Sigmoid colon (tissue), 7 donors: ENCODE data around the gene GEMIN4. TPM values are rescaled to one million over a fixed set of nuclear protein-coding genes. Genes with fewer than 3 reads are reported as not detected.
"Not testable (repeated sequence)": the region's sequence is repeated elsewhere in the genome, so short reads cannot be mapped to it uniquely, and the experiment has no call there.

Source experiments
- DNase-seq: peaks from one replicate; pipeline ENCODE4 v3.0.0-alpha.2; 2019
- H3K27ac ChIP-seq, 4 donors: fragments of 200-600 bp; sonication (generic); one replicate each; pipeline ENCODE4 v1.5.1; 2016 to 2019; ENCODE audit warnings: mild to moderate bottlenecking in 1 of 4
- H3K27me3 ChIP-seq, 3 donors: fragments of 200-600 bp; sonication (generic); one replicate each; pipeline ENCODE4 v1.5.1; 2019; ENCODE audit warnings: mild to moderate bottlenecking in 1 of 3
- H3K36me3 ChIP-seq, 4 donors: fragments of 200-600 bp; sonication (generic); one replicate each; pipeline ENCODE4 v1.5.1; 2016 to 2019
- H3K4me1 ChIP-seq, 4 donors: fragments of 200-600 bp; sonication (generic); one replicate each; pipeline ENCODE4 v1.5.1; 2017 to 2019
- H3K4me3 ChIP-seq, 4 donors: fragments of 200-600 bp; sonication (generic); one replicate each; pipeline ENCODE4 v1.5.1; 2017 to 2019; ENCODE audit warnings: mild to moderate bottlenecking in 2 of 4, moderate library complexity in 1 of 4
- H3K9me3 ChIP-seq, 4 donors: fragments of 200-600 bp in 3 of 4; sonication (generic) in 3 of 4; one replicate each; pipeline versions ENCODE4 v1.5.1 to v1.6.1; 2013 to 2019
- CTCF ChIP-seq, 4 experiments: fragments of 450-650 bp in 3 of 4; fragments of 200-600 bp in 1 of 4; IDR thresholded peaks; one replicate each; pipeline ENCODE4 v1.5.1; 2016 to 2019; ENCODE audit warnings: antibody characterized with exemption in 4 of 4, mild to moderate bottlenecking in 3 of 4, moderate library complexity in 2 of 4
- EP300 ChIP-seq, 4 donors: sonication (generic); formaldehyde crosslinking; IDR thresholded peaks; one replicate each; pipeline ENCODE4 v1.6.1; 2017; ENCODE audit warnings: antibody characterized with exemption in 4 of 4
- POLR2A ChIP-seq, 2 donors: fragments of 450-650 bp; IDR thresholded peaks; one replicate each; pipeline ENCODE4 v1.6.1; 2016; ENCODE audit warnings: antibody characterized with exemption in 2 of 2, mild to moderate bottlenecking in 2 of 2, moderate library complexity in 2 of 2
- POLR2AphosphoS5 ChIP-seq, 4 donors: sonication (generic); formaldehyde crosslinking; IDR thresholded peaks; one replicate each; pipeline ENCODE4 v1.6.1; 2017; ENCODE audit warnings: antibody characterized with exemption in 4 of 4
- WGBS, 2 donors: extraction: QIAGEN DNeasy Blood & Tissue Kit; methylation state at CpG; one replicate each; pipeline ENCODE4 v1.1.7; 2013; 5-methylcytosine and 5-hydroxymethylcytosine counted together
- intact Hi-C: fragments of 100-400 bp; cut with DNase I; formaldehyde crosslinking; loops from one replicate; pipeline ENCODE4 v1.15.1; 2023
- polyA plus RNA-seq, 3 donors: library from polyadenylated mRNA; stranded (reverse); fragments of 200-250 nt; gene quantifications; one replicate each; pipeline ENCODE4 v1.2.3, GENCODE V29; 2013
- total RNA-seq, 4 donors: library from RNA; depleted of rRNA; stranded (reverse); fragments of >200 nt; gene quantifications; one replicate each; pipeline ENCODE4 v1.1.0, GENCODE V29; 2016
- donor health status: healthy with polysubstance abuse.
- donor health status: Bipolar disorder and iron deficiency.
- donor health status: healthy.

GEMIN4 gene
- total and polyA plus RNA-seq, 7 donors = 3.0 to 19.4 (median 14.0) TPM

- not testable (repeated sequence) for H3K27me3 ChIP-seq, H3K4me3 ChIP-seq, H3K9me3 ChIP-seq
- peak in 1 of 4 donors; percentile 19 for TF ChIP-seq POLR2AphosphoS5 (IDR thresholded peaks at IDR 0.05)
- intact Hi-C loops = loop anchor here (10.0 kb wide), 1 partner anchor 265 kb away; no protein-coding TSS in a partner anchor
- DNase-seq = peak; percentile 74
- WGBS, 2 donors = 92 to 93% methylated on average over 34 to 37 of the region's 38 CpGs
- Histone ChIP-seq H3K27ac (peak overlapping the region; percentile 23 to 57 (median 45)), H3K4me1 (peaks cover 0 to 29% (median 20%) of the 10 kb centered on the region in 4 donors), H3K36me3 (peaks cover 20 to 56% (median 21%) of the 10 kb centered on the region in 4 donors)
Measured at GRCh38 chr17:789931-790873, 38.1 kb upstream of the GEMIN4 start.

- H3K9me3 ChIP-seq = no peaks in the 10 kb centered on the region
- peaks cover 0 to 25% (median 15%) of the 10 kb centered on the region in 4 donors for H3K4me1 ChIP-seq
- peak overlapping the region in 3 of 4 donors; percentile 23 to 55 (median 35) for H3K27ac ChIP-seq
- peaks cover 20 to 64% (median 21%) of the 10 kb centered on the region in 4 donors for H3K36me3 ChIP-seq
- TF ChIP-seq POLR2A (IDR thresholded peaks at IDR 0.05) = no peak
- TF ChIP-seq EP300 (IDR thresholded peaks at IDR 0.05) = no peak
- TF ChIP-seq CTCF (IDR thresholded peaks at IDR 0.05) = no peak
- no peak for TF ChIP-seq POLR2AphosphoS5 (IDR thresholded peaks at IDR 0.05)
- no peak for DNase-seq
- intact Hi-C loops = no loop called here
- WGBS, 2 donors = 91 to 93% methylated on average over 14 of the region's 14 CpGs
- H3K4me3 ChIP-seq = no peak overlapping the region
- no peaks in the 10 kb centered on the region for H3K27me3 ChIP-seq
Measured at GRCh38 chr17:789160-789840, 37.2 kb upstream of the GEMIN4 start.

GRCh38 chr17:788551-788950, 36.5 kb upstream of the GEMIN4 start:
- TF ChIP-seq EP300 (IDR thresholded peaks at IDR 0.05) (no peak), POLR2A (IDR thresholded peaks at IDR 0.05) (no peak), CTCF (IDR thresholded peaks at IDR 0.05) (no peak), POLR2AphosphoS5 (IDR thresholded peaks at IDR 0.05) (no peak)
- Histone ChIP-seq H3K27me3 (no peaks in the 10 kb centered on the region), H3K27ac (no peak overlapping the region), H3K4me1 (peaks cover 0 to 25% (median 15%) of the 10 kb centered on the region in 4 donors), H3K9me3 (no peaks in the 10 kb centered on the region), H3K4me3 (no peak overlapping the region), H3K36me3 (peaks cover 20 to 66% (median 21%) of the 10 kb centered on the region in 4 donors)
- peak; percentile 35 for DNase-seq
- intact Hi-C loops = no loop called here
- WGBS, 2 donors = 90 to 93% methylated on average over 4 of the region's 4 CpGs

GRCh38 chr17:787641-788221, 35.7 kb upstream of the GEMIN4 start:
- Histone ChIP-seq H3K36me3 (peaks cover 20 to 65% (median 21%) of the 10 kb centered on the region in 4 donors), H3K9me3 (no peaks in the 10 kb centered on the region), H3K27ac (no peak overlapping the region), H3K4me3 (no peak overlapping the region), H3K27me3 (no peaks in the 10 kb centered on the region), H3K4me1 (peaks cover 0 to 30% (median 23%) of the 10 kb centered on the region in 4 donors)
- DNase-seq = peak; percentile 48
- intact Hi-C loops = no loop called here
- WGBS, 2 donors = 84 to 94% methylated on average over 12 of the region's 12 CpGs
- TF ChIP-seq POLR2A (IDR thresholded peaks at IDR 0.05) (no peak), CTCF (IDR thresholded peaks at IDR 0.05) (no peak), EP300 (IDR thresholded peaks at IDR 0.05) (no peak), POLR2AphosphoS5 (IDR thresholded peaks at IDR 0.05) (no peak)

GRCh38 chr17:785901-786300, 33.8 kb upstream of the GEMIN4 start:
- H3K27ac ChIP-seq, intact Hi-C loops, H3K4me3 ChIP-seq, H3K9me3 ChIP-seq, H3K27me3 ChIP-seq: not testable (repeated sequence)
- DNase-seq = peak; percentile 15
- peaks cover 0 to 35% (median 29%) of the 10 kb centered on the region in 4 donors for H3K4me1 ChIP-seq
- 90 to 96% methylated on average over 7 of the region's 7 CpGs for WGBS, 2 donors
- H3K36me3 ChIP-seq = peaks cover 8 to 49% (median 11%) of the 10 kb centered on the region in 4 donors
